HuH-7 (cell line): ENCODE measurements around the gene HOXD4.
A peak's percentile ranks its signal among the peaks of the same experiment; 100 is the strongest.

Experiments
- DNase-seq: peaks from one replicate; pipeline ENCODE4 v3.0.0; 2011; ENCODE audit warnings: low spot score

HOXD4 gene

DNA sequence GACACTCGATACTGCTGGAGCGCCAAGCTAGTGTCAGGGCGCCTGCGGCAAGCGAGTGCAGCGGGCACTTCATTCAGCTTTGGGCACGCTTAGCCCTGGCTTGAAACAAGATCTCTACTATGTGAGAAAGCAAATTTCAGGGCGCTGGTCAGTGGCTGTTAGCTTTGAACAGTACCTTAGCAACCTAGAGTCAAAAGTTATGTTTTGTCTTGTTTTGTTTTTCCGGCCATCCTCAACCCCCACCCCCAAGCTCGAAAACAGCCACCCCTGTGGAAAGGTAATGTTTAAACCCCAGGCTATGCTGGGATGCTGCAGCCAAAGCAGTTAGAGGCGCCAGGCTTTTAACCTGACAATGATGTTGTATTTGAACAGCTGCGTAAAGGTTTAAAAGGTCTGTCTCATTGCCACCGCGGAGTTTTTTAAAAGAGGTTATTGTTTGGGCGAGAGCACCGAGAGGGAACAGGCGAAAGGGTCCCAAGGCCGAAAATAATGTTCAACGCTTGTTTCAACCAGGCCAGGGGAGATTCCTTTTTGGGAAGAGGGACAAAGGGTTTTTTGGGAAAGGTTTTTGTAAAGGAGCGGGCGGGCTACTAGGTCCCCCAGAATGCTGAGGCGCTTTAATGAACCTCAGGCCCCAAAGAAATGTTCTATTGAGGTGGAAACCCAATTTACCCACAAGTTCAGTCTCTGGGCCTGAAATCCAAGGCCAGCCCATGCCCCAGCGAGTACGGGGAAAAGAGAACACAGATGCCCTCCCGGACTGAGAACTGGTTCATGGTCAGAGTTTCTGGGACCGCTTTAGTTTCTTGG lies 37.0 kb upstream of the HOXD4 start:
- DNase-seq: no peak

DNA sequence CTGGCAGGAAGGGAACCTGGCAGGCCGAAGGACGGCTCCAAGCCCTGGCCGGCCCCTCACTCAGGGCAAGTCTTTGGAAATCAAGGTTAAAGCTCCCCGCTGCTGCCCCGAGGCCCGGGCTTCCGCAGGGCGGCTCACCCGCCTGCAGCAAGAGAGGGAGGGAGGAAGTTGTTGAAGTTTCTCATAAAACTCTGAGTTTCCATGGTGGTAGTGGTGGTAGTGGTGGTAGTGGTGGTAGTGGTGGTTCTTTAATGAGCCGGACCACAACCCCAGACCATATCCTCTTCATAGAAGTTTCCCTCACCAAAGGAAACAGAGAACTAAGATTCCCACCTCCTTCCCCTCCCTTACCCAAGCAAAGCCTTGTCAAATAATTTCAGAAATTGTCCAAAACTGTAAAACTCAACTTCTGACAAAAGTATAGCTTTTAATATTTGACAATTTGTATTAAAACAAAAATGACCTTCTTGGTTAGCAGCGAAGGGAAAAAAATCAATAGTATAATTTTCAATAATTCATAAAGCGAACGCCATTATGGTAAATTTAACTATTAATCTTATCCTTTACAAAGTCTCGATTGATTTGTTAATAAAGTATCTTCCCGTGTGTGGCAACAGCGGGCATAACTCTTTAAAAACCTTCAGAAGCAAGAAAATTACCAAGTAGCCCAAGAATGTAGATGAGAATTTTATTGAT lies 36.3 kb upstream of the HOXD4 start:
- DNase-seq: no peak

DNA sequence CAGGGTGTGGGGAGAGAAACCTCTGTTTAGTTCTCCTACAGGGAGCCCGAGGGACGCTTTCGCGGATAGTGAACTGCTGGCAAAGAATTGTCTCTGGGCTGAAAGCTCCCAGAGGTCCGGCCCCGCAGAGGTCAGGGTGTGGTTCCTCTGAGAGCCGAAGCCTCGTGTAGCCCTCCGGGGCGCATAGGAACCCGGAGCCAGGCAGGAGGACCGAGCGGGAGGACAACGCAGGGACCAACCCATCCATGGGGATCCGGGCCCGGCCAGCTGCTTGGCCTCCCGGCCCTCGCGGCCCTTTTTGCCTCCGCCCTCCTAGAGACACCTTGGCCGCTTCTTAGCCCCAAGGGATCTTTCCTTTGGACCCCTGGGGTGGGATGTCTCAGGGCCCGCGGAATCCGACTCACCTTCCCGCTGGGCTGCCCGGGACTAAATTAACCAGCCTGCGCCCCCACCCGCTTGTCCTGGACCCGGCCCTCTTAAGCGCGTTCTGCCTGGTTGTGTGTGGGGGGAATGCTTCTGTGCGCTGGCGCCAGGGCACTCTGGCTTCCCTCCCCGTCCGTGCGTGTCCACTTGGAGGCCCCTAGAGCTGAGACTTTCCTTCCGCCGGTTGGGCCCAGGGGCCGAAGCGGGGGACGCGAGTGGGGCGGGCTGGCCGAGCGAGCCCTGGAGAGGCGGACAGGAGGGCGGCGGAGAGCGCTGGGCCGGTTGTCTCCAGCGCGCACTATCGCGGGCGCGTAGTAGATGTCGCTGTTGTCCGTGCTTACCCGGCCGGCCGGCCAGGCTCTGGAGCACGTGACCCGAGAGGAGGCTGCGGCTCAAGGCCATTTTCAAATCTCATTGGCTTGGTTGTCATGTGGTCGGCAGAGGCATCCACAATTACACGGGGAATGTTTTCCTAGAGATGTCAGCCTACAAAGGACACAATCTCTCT lies 35.2 kb upstream of the HOXD4 start, which contains the start of gene HOXD10:
Gene HOXD10, plus strand, starts transcription at position 896 of the 931 bp plus-strand sequence. CDS start 56 bp downstream, outside the sequence.
- peak; percentile 97 for DNase-seq

DNA sequence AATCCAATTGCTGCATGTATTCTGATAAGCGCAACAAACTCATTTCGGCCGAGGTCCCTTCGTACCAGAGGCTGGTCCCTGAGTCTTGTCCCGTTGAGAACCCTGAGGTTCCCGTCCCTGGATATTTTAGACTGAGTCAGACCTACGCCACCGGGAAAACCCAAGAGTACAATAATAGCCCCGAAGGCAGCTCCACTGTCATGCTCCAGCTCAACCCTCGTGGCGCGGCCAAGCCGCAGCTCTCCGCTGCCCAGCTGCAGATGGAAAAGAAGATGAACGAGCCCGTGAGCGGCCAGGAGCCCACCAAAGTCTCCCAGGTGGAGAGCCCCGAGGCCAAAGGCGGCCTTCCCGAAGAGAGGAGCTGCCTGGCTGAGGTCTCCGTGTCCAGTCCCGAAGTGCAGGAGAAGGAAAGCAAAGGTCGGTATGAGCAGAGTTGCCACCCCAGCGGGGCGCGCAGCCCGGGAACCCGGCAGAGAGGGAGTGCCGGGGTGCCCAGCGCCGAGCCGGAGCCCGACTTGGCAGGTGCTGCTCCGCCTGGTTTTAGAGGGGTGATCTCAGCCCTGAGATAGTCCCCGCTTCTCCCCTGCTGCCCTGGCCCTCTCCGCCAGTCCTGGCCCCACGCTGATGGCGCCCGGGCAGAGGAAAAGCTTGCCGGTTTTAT lies 34.1 kb upstream of the HOXD4 start:
- DNase-seq: no peak

DNA sequence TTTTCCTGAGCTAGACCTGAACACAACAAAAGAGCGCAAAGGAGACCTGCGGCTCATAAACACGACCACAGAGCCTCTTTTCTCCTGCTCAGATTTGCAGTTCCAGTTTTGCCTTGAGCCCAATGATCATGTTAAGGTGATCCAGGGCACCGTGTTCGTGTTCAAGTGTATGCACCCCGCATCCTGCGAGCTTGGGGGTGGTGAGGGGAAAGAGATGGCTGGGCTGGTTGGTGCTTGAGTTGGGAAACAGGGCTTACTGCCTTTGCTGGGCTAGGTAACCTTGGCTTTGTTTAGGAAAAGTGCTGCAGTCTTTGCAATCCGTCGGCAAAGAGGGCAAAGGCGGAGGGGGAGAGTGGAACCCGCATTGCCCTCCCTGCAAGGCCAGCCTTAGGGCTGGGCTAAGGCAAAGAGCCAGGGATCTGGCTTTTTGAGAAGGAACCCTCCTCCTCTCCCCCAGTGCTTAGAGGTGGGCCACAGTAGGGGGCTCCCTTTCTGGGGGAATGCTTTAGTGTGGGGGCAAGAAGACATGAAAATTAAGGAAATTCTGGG lies 33.5 kb upstream of the HOXD4 start:
- DNase-seq: no peak

DNA sequence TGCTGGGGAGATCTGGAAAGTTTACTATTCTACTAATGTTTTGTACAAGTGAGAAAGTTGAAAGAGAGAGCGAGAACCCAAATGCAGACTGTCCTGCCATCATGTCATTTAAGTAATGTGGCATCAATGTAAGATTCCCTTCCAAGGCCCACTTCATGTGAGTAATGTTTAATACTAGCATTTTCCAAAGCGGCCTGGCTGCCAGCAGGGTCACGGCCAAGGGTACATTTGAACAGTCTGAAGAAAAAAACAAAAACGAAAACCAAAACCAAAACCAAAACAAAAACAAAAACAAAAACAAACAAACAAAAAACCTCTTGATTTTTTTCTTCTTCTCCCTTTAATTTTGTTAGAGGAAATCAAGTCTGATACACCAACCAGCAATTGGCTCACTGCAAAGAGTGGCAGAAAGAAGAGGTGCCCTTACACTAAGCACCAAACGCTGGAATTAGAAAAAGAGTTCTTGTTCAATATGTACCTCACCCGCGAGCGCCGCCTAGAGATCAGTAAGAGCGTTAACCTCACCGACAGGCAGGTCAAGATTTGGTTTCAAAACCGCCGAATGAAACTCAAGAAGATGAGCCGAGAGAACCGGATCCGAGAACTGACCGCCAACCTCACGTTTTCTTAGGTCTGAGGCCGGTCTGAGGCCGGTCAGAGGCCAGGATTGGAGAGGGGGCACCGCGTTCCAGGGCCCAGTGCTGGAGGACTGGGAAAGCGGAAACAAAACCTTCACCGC lies 32.6 kb upstream of the HOXD4 start:
- DNase-seq: peak; percentile 88

DNA sequence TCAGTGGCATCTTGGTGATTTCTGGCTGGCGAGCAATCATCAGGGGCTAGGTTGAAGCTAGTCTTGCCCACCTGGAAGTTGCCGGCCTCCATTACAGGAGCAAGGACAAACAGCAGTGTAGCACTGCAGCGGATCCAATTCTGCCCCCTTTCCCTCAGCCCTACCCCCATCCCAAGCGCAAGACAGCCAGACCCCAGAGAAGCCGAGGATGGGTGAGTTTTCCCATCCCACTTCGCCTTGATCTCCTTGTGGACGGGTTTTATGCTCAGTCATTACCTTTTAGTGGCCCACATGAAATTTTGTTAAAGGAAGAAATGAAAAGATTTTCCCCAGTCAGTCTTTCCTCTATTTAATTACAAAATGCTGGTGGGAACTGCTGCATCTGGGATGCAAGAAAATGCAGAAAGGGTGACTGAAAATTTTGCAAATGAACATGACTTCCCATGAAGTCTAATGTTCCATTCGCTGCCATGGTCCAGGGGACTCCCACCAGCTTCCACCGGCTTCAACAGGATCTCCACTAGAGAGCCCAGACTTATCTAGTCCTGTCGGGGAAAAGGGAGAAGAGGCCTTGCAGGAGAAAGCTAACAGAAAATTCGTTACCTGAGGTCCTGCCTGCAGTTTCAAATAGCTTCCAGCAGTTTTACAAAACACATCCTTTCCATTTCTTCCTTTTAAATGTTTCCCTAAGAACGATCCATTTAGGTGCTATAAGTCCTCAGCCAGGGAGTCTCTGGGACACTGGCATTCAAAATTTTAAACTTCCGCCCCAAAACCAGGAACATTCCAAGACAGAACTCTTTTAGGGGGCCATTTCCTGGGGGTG lies 30.8 kb upstream of the HOXD4 start:
- no peak for DNase-seq

DNA sequence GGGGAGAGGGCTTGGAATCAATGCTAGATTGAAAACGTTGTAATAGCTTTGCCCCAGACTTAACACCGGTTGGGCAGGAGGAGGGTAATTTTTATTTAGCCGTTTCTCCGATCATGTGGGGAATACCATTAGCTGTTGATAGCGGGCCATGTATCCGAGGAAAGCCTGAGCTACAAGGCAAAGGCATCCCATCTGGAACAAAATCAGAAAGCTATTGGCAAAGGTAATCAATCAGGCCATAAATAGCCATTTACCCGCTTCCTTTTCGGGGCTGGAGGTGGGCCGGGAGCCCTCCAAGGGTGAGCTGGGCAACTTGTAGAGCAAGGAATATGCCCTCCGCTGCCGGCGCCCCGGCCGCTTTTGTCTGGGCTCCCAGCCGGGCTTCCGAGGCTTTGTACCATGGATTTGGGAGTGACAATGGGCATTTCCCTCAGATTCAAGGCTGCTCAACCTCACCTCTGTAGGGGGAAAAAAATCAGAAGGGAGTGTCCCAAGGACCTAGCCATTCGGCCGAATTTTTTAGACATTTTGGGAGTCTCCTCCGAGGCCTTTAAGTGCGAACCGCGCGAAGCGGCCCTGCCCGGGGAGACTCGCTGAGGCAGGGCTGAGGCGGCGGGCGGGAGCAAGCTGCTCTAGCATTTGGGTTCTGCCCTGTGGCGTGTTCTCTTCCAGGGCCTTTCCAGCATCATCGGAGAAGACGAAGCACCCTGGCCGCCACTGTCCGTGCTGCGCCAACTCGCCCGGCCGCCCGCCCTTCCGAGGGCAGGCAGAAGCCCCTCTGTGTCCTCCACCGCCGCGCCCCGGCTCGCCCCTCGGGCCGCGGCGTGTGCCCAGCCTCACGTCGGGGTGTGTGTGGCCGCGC lies 29.9 kb upstream of the HOXD4 start:
- no peak for DNase-seq

DNA sequence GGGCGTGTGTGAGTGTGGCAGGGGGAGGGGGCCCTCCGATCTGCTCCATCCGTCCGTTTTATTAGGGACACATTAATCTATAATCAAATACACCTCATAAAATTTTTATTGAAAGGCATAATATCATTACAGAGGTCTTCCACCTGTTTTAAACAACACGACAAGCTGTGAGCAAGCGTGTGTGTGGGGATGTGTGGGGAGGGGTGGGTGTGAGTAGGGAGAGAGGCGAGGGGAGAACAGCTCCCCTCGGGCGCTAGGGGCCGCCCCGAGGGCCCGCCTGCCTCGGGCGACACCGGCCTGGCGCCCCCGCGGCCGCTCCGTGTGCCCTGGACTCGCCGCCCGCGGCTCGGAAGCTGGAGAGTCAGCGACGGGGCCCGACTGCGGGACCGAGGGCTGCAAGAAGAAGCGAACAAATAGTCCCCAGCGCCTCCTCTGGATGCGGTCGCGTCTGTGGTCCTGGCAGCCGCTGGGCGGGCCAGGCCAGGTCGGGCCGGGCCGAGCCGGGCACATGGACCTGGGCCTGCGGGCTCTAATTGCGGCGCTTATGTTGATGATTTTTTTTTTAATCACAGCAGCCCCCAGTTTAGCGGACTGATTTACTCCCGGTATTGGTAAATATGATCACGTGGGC lies 29.2 kb upstream of the HOXD4 start:
- no peak for DNase-seq

DNA sequence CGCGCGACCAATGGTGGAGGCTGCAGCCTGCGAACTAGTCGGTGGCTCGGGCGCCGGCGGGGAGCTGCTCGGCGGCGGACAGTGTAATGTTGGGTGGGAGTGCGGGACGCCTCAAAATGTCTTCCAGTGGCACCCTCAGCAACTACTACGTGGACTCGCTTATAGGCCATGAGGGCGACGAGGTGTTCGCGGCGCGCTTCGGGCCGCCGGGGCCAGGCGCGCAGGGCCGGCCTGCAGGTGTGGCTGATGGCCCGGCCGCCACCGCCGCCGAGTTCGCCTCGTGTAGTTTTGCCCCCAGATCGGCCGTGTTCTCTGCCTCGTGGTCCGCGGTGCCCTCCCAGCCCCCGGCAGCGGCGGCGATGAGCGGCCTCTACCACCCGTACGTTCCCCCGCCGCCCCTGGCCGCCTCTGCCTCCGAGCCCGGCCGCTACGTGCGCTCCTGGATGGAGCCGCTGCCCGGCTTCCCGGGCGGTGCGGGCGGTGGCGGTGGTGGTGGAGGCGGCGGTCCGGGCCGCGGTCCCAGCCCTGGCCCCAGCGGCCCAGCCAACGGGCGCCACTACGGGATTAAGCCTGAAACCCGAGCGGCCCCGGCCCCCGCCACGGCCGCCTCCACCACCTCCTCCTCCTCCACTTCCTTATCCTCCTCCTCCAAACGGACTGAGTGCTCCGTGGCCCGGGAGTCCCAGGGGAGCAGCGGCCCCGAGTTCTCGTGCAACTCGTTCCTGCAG lies 28.5 kb upstream of the HOXD4 start, which contains the start of gene HOXD9:
Gene HOXD9, plus strand, starts transcription at position 37 of the 728 bp plus-strand sequence. Its CDS starts 50 bp downstream, at position 87.
- DNase-seq: no peak

DNA sequence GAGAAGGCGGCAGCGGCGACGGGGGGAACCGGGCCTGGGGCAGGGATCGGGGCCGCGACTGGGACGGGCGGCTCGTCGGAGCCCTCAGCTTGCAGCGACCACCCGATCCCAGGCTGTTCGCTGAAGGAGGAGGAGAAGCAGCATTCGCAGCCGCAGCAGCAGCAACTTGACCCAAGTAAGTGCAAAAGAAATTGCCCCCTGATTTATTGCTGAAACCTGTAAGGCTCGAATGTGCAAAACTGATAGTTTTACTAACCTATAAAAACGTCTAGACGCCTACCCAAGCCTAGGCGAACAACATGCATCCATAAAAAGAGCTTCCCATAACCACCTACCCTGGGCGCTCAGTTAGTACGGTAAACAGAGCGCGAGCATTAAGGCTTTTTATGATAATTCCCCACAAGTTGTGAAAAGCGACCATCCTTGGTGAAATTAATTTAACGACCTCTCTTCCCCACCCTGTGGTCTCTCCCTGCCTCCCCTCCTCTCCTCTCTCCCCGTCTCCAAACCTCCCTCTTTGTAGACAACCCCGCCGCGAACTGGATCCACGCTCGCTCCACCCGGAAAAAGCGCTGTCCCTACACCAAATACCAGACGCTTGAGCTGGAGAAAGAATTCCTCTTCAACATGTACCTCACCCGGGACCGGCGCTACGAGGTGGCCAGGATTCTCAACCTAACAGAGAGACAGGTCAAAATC lies 27.8 kb upstream of the HOXD4 start:
- no peak for DNase-seq

DNA sequence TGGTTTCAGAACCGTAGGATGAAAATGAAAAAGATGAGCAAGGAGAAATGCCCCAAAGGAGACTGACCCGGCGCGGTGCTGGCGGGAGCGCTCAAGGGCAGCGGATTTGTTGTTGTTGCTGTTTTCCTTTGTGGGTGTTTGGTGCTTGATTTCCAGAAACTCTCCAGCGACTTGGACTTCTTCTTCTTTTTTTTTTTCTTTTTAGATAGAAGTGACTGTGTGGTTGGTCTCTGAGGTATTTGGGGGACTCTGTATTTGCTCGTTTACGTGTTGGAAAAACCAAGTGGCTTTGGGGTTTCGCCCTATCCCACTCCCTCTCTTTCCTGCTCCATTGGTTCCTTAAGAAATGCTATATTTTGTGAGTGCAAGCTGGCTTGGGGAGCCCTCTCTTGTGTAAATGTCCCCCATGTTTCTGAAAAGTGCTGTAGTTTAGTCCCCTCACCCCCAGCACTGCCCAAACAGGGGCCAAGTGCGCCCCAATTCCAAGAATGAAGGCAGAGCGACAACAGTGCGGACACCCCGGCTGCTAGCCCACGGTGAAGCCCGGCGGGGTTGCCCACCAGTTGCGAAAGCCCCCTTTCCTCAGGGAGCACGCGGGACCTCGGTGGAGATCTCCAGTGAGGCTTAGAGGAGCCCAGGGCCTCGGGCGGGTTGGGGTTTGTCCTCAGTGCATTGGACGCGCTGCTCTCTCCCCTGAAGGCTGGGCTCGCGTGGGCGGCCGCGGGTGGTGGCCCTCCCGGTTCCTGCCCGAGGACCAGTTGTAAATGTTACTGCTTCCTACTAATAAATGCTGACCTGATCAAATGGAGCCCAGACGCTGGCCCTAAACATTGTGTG lies 27.0 kb upstream of the HOXD4 start:
- no peak for DNase-seq

DNA sequence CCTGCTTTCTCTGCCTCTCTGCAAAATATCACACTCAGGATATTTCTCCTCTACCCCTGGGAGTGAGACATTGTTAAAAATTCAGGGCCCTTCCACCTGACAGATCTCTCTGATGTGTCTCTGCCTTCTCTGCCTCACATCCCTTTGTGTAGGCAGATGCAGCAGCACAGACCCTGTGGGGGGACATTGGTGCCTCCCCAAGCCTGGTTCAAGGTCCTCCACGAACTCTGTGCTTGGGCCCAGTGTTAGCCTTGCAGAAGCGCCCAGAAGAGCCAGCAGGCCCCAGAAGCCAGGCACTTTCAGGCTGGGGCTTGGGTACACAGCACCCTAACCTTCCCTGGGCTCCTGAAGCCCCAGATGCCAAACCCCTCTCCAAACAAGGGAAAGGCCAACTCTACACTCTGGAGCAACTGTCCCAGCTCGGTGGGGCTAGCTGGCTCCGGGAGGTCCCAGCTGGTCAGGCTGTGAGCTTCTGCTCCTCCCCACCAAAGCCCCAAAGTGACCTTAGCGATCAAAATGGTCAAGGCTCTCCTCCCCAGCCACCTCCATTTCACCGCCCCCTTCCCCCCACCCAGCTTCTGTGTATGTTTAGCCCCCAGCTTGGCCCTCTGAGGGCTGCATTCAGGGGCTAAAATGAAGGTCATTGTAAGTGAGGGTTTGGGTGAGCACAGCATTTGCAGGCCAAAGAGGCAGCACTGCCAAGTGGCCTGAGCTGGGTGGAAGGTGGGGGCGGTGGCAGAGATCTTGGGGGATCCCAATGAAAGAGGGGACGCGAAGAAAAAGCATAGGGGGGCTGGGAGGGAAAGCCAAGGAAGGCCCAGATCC lies 26.2 kb upstream of the HOXD4 start:
- DNase-seq: no peak

DNA sequence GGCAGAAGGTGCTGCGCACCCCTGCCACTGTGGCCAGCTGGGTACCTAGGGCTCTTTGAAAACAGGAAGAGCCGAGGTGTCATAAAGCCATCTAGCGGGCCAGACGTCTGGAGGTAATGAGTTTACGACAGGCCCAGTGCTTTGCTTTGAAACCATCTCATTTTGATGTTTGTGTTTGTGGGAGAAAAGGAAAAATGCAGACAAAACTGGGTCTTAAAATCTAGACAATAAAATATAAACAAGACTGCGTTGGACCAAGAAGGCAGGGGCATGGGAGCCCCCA lies 25.6 kb upstream of the HOXD4 start:
- DNase-seq: peak; percentile 56
